Thyroid gland (tissue), 4 donors: ENCODE data around the gene TENM3.

Experiments used
- POLR2A ChIP-seq, 2 donors: fragments of 450-650 bp; IDR thresholded peaks; one replicate each; pipeline ENCODE4 v1.6.1; 2017; ENCODE audit warnings: antibody characterized with exemption in 2 of 2, mild to moderate bottlenecking in 2 of 2, moderate library complexity in 1 of 2
- TF ChIP-seq, protein P1 (sequence below), 6 experiments: fragments of 200-600 bp in 3 of 6; fragments of 450-650 bp in 3 of 6; sonication (generic) in 3 of 6; IDR thresholded peaks; one replicate each; pipeline ENCODE4 v1.5.1; 2016 to 2019; ENCODE audit warnings: antibody characterized with exemption in 6 of 6, mild to moderate bottlenecking in 2 of 6, inconsistent platforms in 1 of 6, moderate library complexity in 1 of 6

GRCh38 chr4:182426901-182427300 lies 183.7 kb downstream of the TENM3 start:
- TF ChIP-seq, protein P1, sequence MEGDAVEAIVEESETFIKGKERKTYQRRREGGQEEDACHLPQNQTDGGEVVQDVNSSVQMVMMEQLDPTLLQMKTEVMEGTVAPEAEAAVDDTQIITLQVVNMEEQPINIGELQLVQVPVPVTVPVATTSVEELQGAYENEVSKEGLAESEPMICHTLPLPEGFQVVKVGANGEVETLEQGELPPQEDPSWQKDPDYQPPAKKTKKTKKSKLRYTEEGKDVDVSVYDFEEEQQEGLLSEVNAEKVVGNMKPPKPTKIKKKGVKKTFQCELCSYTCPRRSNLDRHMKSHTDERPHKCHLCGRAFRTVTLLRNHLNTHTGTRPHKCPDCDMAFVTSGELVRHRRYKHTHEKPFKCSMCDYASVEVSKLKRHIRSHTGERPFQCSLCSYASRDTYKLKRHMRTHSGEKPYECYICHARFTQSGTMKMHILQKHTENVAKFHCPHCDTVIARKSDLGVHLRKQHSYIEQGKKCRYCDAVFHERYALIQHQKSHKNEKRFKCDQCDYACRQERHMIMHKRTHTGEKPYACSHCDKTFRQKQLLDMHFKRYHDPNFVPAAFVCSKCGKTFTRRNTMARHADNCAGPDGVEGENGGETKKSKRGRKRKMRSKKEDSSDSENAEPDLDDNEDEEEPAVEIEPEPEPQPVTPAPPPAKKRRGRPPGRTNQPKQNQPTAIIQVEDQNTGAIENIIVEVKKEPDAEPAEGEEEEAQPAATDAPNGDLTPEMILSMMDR (IDR thresholded peaks at IDR 0.05) = no peak
- TF ChIP-seq POLR2A (IDR thresholded peaks at IDR 0.05) = no peak
